PC-9 (cell line): Measurements from ENCODE around the gene SYT2.
"Not testable (repeated sequence)": the region's sequence is repeated elsewhere in the genome, so short reads cannot be mapped to it uniquely, and the experiment has no call there.

Source experiments
- EZH2 ChIP-seq: fragments of 200-600 bp; sonication (generic); IDR thresholded peaks from 2 replicates; pipeline ENCODE4 v1.8.0; 2017; ENCODE audit warnings: antibody characterized with exemption, low read depth
- TF ChIP-seq, protein P1 (sequence below): fragments of 200-600 bp; sonication (generic); conservative IDR thresholded peaks from 2 replicates; pipeline ENCODE4 v1.6.1; 2017; ENCODE audit warnings: mixed run types, antibody characterized with exemption, mild to moderate bottlenecking, moderate library complexity

- TF ChIP-seq, protein P1, sequence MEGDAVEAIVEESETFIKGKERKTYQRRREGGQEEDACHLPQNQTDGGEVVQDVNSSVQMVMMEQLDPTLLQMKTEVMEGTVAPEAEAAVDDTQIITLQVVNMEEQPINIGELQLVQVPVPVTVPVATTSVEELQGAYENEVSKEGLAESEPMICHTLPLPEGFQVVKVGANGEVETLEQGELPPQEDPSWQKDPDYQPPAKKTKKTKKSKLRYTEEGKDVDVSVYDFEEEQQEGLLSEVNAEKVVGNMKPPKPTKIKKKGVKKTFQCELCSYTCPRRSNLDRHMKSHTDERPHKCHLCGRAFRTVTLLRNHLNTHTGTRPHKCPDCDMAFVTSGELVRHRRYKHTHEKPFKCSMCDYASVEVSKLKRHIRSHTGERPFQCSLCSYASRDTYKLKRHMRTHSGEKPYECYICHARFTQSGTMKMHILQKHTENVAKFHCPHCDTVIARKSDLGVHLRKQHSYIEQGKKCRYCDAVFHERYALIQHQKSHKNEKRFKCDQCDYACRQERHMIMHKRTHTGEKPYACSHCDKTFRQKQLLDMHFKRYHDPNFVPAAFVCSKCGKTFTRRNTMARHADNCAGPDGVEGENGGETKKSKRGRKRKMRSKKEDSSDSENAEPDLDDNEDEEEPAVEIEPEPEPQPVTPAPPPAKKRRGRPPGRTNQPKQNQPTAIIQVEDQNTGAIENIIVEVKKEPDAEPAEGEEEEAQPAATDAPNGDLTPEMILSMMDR: not testable (repeated sequence)
- TF ChIP-seq EZH2: not testable (repeated sequence)
These were observed 166.7 kb downstream of the SYT2 start for GRCh38 chr1:202543537-202543936.
